Measurements from ENCODE around the gene WDFY3.
"Not testable (repeated sequence)": the region's sequence is repeated elsewhere in the genome, so short reads cannot be mapped to it uniquely, and the experiment has no call there.

DNA sequence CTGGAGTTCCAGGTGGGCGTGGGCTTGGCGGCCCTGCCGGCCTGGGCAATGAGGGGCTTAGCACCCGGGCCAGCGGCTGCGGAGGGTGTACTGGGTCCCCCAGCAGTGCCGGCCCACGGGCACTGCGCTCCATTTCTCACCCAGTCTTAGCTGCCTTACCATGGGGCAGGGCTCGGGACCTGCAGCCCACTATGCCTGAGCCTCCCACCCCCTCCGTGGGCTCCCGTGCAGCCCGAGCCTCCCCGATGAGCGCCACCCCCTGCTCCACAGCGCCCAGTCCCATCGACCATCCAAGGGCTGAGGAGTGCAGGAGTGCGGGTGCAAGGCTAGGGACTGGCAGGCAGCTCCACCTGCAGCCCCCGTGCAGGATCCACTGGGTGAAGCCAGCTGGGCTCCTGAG is 301.7 kb downstream of the WDFY3 start:
- TF ChIP-seq CTCF, POLR2A (IDR thresholded peaks at IDR 0.05): not testable (repeated sequence)

Measured in lower leg skin (tissue), 3 donors.